ENCODE data around the gene ART5. TPM values are rescaled to one million over a fixed set of nuclear protein-coding genes. Genes with fewer than 3 reads are reported as not detected.

ART5 gene
- total and polyA plus RNA-seq, 9 of the 15 experiments (the other 6 are each of a cell fraction or from before 2014, with no cell fraction given): 0.08 to 0.59 (median 0.33) TPM

GRCh38 chr11:3642071-3642951, 519 bp upstream of the ART5 start (continued):
- TF ChIP-seq CUX1 (CRISPR knock-in tag; IDR thresholded peaks at IDR 0.05) (no peak), CREB5 (CRISPR knock-in tag; IDR thresholded peaks at IDR 0.05) (no peak), NCOA6 (IDR thresholded peaks at IDR 0.05) (no peak), NFYB (IDR thresholded peaks at IDR 0.05; ENCODE audit: extremely low read depth, insufficient read length) (no peak), ZNF583 (CRISPR knock-in tag; IDR thresholded peaks at IDR 0.05) (no peak), PREB (CRISPR knock-in tag; IDR thresholded peaks at IDR 0.05) (no peak), ZNF324 (CRISPR knock-in tag; IDR thresholded peaks at IDR 0.05) (no peak), ZNF41 (CRISPR knock-in tag; conservative IDR thresholded peaks at IDR 0.05) (no peak), NR2C2 (CRISPR knock-in tag; IDR thresholded peaks at IDR 0.05) (no peak), NR2C2 (tag; IDR thresholded peaks at IDR 0.05) (no peak; the same call in 1 of the 2 replicates), ARID1B (IDR thresholded peaks at IDR 0.05) (no peak), PRPF4 (IDR thresholded peaks at IDR 0.05; ENCODE audit: insufficient read depth, low read depth, low read length, poor library complexity, severe bottlenecking) (no peak), MAFG (tag; conservative IDR thresholded peaks at IDR 0.05) (no peak), MYNN (IDR thresholded peaks at IDR 0.05) (no peak), MYNN (CRISPR knock-in tag; IDR thresholded peaks at IDR 0.05) (no peak), SIN3B (IDR thresholded peaks at IDR 0.05; ENCODE audit: low read depth) (0 out of 2 replicates have a peak, but pooled peaks have one; percentile 7), ASH1L (IDR thresholded peaks at IDR 0.05; ENCODE audit: borderline replicate concordance, low read depth, partially characterized antibody) (no peak), KDM2B (CRISPR knock-in tag; IDR thresholded peaks at IDR 0.05) (peak; percentile 86; the same call in 1 of the 2 replicates)
- TF ChIP-seq, protein P1, sequence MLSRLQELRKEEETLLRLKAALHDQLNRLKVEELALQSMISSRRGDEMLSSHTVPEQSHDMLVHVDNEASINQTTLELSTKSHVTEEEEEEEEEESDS (CRISPR knock-in tag; IDR thresholded peaks at IDR 0.05): no peak
- TF ChIP-seq, protein P2, sequence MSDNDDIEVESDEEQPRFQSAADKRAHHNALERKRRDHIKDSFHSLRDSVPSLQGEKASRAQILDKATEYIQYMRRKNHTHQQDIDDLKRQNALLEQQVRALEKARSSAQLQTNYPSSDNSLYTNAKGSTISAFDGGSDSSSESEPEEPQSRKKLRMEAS (CRISPR knock-in tag; IDR thresholded peaks at IDR 0.05): peak; percentile 89
